GM15510 (cell line): ENCODE data around the gene NUDT4.
A peak's percentile ranks its signal among the peaks of the same experiment; 100 is the strongest.

ENCODE experiments used
- POLR2A ChIP-seq: IDR thresholded peaks from 3 replicates; pipeline ENCODE4 v1.6.1; 2011; ENCODE audit warnings: borderline replicate concordance; ENCODE audit not compliant: insufficient read length; ENCODE audit errors: extremely low read depth

Gene NUDT4

DNA sequence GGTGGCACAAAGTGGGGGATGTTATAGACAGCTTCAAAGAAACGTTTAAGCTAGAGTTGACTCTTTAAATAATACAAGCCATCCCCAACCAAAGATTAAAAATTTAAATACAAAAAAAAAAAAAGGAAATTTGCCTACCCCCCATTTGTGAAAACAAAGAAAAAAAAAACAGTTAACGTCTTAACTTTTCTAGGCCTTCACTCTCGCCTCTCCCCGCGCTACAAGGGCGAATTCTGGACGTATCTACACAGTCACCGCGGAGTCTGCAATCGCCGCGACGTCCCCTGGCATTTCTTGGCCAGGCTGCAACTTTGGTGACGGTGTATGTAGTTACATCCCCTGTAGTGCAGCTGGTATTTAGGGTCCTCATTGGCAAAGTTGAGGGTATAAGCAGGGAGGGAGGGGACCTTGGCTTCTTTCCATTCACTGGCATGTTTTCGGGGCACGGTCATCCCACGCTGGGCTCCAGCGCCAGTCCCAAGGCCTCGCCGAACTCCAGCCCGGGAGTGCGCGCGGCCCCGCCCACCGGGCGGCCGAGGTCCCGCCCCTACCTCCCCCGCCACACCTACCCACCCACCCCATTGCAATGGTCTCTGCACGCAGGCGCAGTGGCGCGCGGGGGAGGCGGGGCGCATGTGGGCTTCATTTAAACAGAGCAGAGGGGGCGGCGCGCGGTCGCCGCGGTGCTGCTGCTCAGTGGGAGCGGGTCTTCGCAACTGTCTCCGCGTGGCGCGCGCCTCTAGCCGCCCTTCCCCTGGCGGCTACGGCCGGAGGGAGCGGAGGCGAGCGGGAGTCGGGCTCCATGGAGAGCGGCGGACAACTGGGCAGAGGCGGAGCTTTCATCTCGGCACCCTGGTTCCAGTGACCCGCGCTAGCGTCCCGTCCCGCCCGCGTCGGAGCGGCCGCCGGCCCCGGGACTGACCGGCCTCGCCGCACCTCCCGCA lies at the start of gene NUDT4:
NUDT4 (plus strand) TSS at position 674 of the 944 bp plus-strand sequence. CDS start 398 bp downstream, outside the sequence.
- TF ChIP-seq POLR2A = peak; percentile 87

DNA sequence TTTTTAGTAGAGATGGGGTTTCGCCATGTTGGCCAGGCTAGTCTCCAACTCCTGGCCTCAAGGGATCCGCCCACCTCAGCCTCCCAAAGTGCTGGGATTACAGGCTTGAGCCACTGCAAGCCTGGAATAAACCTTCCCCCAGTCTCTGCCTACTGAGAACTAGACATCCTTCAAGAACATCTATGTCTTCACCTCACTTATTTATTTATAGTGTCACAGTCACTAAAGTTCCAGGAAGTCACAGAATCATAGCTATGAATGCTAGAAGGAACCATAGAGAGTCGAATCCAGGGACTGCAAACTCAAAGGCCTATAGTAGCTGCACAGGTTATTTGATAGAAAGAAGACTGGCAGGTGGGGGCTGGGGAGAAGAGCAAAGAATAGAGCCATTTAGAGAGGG lies 44.7 kb upstream of the NUDT4 start:
- TF ChIP-seq POLR2A = no peak

GRCh38 chr12:93333828-93334227 lies 43.9 kb upstream of the NUDT4 start:
- no peak for TF ChIP-seq POLR2A

DNA sequence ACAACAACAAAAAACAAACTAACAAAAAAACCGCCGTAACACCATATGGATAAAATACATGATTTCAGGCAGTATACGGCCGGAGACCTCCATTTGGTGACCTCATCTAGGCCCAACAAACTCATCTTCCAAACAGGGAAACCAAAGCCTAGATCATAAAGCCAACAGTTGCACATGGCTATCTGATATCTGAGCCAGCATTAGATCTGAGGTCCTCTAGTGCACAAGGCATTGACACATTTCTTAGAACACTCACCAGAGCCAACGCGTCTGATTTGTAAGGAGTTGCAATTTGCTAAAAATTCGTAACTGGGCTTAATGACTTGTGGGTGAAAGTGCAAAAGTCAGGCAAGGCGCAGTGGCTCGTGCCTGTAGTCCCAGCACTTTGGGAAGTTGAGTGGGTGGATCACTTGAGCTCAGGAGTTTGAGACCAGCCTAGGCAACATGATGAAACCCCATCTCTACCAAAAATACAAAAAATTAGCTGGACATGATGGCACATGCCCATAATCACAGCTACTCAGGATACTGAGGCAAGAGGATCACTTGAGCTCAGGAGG lies 42.0 kb upstream of the NUDT4 start:
- no peak for TF ChIP-seq POLR2A

- TF ChIP-seq POLR2A = no peak
Measured at GRCh38 chr12:93336291-93336741, 41.4 kb upstream of the NUDT4 start.

GRCh38 chr12:93338598-93338997 lies 39.1 kb upstream of the NUDT4 start:
- no peak for TF ChIP-seq POLR2A

GRCh38 chr12:93339695-93340094 lies 38.0 kb upstream of the NUDT4 start:
- no peak for TF ChIP-seq POLR2A

DNA sequence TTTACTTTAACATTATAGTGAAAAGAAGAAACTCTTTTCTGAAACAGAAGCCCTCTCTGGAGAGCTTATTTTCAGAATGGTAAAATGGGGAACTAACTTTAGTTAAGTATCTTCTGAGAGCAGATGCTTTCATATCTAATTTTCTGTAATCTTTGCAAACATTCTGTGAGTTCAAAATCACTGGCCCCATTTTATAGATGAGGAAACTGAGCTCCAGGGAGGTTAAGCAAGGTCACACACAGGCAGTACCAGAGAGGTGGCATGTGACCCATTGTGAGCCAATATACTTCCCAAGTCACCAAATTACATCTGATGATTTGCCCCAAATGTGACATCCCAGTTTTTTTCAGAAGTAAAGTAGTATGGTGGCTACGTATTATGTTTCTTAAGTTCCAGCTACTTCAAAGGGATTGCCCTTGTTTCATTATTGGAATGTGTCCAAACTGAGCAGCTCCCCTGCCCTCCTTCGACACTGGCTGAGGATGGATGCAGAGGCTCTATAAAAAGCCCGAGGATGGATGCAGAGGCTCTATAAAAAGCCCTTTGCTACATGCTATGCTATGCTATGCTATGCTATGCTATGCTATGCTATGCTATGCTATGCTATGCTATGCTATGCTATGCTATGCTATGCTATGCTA lies 36.2 kb upstream of the NUDT4 start:
- TF ChIP-seq POLR2A = no peak

DNA sequence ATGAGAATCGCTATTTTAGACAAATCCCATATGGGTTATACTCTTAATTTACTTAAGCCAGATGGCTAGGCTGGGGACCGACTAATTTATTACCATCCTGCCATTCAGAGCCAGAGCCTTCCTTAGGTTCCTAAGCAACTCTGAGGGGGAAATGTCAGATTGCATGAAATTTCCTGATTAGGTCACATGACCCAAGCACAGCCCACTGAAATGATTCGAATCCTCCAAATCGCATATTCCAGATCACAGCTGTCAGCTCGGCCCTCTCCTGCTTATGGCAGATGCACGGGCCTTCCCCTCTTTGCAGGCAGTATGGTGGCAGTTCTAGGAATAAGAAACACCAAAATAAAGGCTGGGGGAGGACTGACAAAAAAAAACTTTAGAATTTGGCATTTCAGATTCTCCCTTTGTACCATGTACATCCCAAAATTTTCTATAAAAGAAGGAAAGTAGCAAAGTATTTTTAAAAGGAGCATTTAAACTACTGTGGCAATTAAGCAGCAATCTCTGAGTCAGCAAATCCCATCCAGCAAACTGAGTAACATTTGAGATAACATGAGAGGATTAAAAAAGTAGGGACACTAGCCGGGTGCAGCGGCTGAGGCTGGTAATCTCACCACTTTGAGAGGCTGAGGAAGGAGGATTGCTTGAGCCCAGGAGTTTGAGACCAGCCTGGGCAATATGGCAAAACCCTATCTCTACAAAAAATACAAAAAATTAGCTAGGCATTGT lies 30.5 kb upstream of the NUDT4 start:
- no peak for TF ChIP-seq POLR2A

GRCh38 chr12:93348575-93349435 lies 28.9 kb upstream of the NUDT4 start:
- no peak for TF ChIP-seq POLR2A

DNA sequence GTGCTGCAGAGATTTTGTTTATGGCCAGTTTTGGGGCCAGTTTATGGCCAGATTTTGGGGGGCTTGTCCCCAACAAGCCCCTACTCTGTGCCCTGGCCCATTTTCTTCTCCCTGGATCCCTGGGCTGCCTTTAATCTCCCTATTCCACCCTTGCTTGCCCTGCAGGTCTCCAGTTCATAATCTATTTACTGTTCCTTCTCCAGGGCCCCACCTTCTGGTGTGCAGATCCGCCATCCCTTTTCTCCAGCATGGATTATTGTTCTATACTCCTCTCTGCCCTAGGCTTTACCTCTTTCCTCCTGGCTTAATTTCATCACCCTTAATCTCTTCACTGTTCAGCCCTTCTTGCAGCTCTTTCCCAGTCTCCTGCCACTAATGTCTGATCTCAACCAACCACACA lies 26.0 kb upstream of the NUDT4 start:
- no peak for TF ChIP-seq POLR2A

- TF ChIP-seq POLR2A = no peak
Measured at GRCh38 chr12:93352321-93352720, 25.4 kb upstream of the NUDT4 start.

- TF ChIP-seq POLR2A = no peak
Measured at GRCh38 chr12:93356214-93356613, 21.5 kb upstream of the NUDT4 start.

DNA sequence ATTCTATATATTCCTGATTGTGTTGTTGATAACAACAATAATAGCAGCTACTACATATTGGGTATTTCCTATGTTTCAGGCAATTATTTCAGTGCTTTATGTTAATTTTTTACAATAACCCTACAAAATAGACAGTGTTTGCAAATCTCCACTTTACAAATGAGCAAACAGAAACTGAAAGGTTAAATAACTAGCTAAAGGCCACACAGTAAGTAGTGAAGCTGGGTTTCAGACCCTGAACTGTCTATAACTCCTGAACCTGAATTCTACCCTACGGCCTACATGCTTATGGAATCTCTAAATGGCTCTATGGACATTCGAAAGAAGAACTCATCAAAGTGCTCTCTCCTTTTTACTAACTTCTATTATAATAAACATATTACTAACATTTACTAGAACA lies 19.7 kb upstream of the NUDT4 start:
- TF ChIP-seq POLR2A = no peak
